ENCODE measurements around the gene TAF4B. TPM values are rescaled to one million over a fixed set of nuclear protein-coding genes. Genes with fewer than 3 reads are reported as not detected.
"Not testable (repeated sequence)": the region's sequence is repeated elsewhere in the genome, so short reads cannot be mapped to it uniquely, and the experiment has no call there.

Gene TAF4B
- total and polyA plus RNA-seq, 2 experiments from 2014 or later = 1.4 TPM; not detected in 1

- TF ChIP-seq EZH2phosphoT487 (IDR thresholded peaks at IDR 0.05; ENCODE audit: low read depth, severe bottlenecking, unreplicated experiment) (no peak), EZH2 (IDR thresholded peaks at IDR 0.05; ENCODE audit: borderline replicate concordance) (no peak), CTCF (IDR thresholded peaks at IDR 0.05; ENCODE audit: poor library complexity) (no peak)
- Histone ChIP-seq H3K27ac (no peak overlapping the region), H3K4me3 (no peak overlapping the region), H3K4me2 (no peak overlapping the region), H3K4me1 (ENCODE audit: insufficient read depth) (no peaks in the 10 kb centered on the region), H4K20me1 (ENCODE audit: insufficient read depth, poor library complexity, severe bottlenecking) (no peaks in the 10 kb centered on the region), H3K9me3 (ENCODE audit: low read depth) (no peaks in the 10 kb centered on the region), H3K36me3 (replicated peaks; ENCODE audit: insufficient read depth, low read depth) (no peaks in the 10 kb centered on the region), H3K79me2 (no peaks in the 10 kb centered on the region), H3K27me3 (peaks cover 14% of the 10 kb centered on the region), H2AFZ (no peak overlapping the region), H3K9me2 (replicated peaks; ENCODE audit: insufficient read depth) (no peaks in the 10 kb centered on the region)
- WGBS (ENCODE audit: low lambda C conversion rate, missing lambda C conversion rate) = 79% methylated on average over 8 of the region's 8 CpGs
- no peak for DNase-seq (ENCODE audit: low spot score)
Observed at GRCh38 chr18:26230497-26230896, 4.3 kb downstream of the TAF4B start.

GRCh38 chr18:26233208-26233607 lies 7.0 kb downstream of the TAF4B start:
- DNase-seq (ENCODE audit: low spot score) = no peak
- Histone ChIP-seq H3K4me2 (no peak overlapping the region), H3K4me3 (no peak overlapping the region), H4K20me1 (ENCODE audit: insufficient read depth, poor library complexity, severe bottlenecking) (no peaks in the 10 kb centered on the region), H3K36me3 (replicated peaks; ENCODE audit: insufficient read depth, low read depth) (no peaks in the 10 kb centered on the region), H3K79me2 (no peaks in the 10 kb centered on the region), H3K9me2 (replicated peaks; ENCODE audit: insufficient read depth) (no peaks in the 10 kb centered on the region), H3K4me1 (ENCODE audit: insufficient read depth) (no peaks in the 10 kb centered on the region), H3K27ac (no peak overlapping the region), H3K9me3 (ENCODE audit: low read depth) (no peaks in the 10 kb centered on the region), H2AFZ (no peak overlapping the region), H3K27me3 (peaks cover 6% of the 10 kb centered on the region)
- TF ChIP-seq EZH2 (IDR thresholded peaks at IDR 0.05; ENCODE audit: borderline replicate concordance) = no peak
- TF ChIP-seq EZH2phosphoT487 (IDR thresholded peaks at IDR 0.05; ENCODE audit: low read depth, severe bottlenecking, unreplicated experiment) = no peak
- TF ChIP-seq CTCF (IDR thresholded peaks at IDR 0.05; ENCODE audit: poor library complexity) = no peak
- WGBS (ENCODE audit: low lambda C conversion rate, missing lambda C conversion rate) = 35% methylated on average over 5 of the region's 5 CpGs

- H3K4me2 ChIP-seq; H3K79me2 ChIP-seq; H3K4me3 ChIP-seq; H3K27me3 ChIP-seq; DNase-seq (ENCODE audit: low spot score); H3K4me1 ChIP-seq (ENCODE audit: insufficient read depth); H3K27ac ChIP-seq; H3K9me2 ChIP-seq (replicated peaks; ENCODE audit: insufficient read depth); H2AFZ ChIP-seq; H3K36me3 ChIP-seq (replicated peaks; ENCODE audit: insufficient read depth, low read depth); H3K9me3 ChIP-seq (ENCODE audit: low read depth); H4K20me1 ChIP-seq (ENCODE audit: insufficient read depth, poor library complexity, severe bottlenecking): not testable (repeated sequence)
- WGBS (ENCODE audit: low lambda C conversion rate, missing lambda C conversion rate) = 71% methylated on average over 2 of the region's 2 CpGs
Observed at GRCh38 chr18:26237363-26237762, 11.1 kb downstream of the TAF4B start.

GRCh38 chr18:26238718-26239117 lies 12.5 kb downstream of the TAF4B start:
- H3K4me3 ChIP-seq; H3K79me2 ChIP-seq; H3K4me2 ChIP-seq; H3K36me3 ChIP-seq (replicated peaks; ENCODE audit: insufficient read depth, low read depth); H3K9me2 ChIP-seq (replicated peaks; ENCODE audit: insufficient read depth); H3K27ac ChIP-seq; H4K20me1 ChIP-seq (ENCODE audit: insufficient read depth, poor library complexity, severe bottlenecking); H3K9me3 ChIP-seq (ENCODE audit: low read depth); DNase-seq (ENCODE audit: low spot score); H3K27me3 ChIP-seq; H3K4me1 ChIP-seq (ENCODE audit: insufficient read depth); H2AFZ ChIP-seq: not testable (repeated sequence)
- 95% methylated on average over 4 of the region's 4 CpGs for WGBS (ENCODE audit: low lambda C conversion rate, missing lambda C conversion rate)

GRCh38 chr18:26242392-26242791 lies 16.1 kb downstream of the TAF4B start:
- not testable (repeated sequence) for H3K4me1 ChIP-seq (ENCODE audit: insufficient read depth); H3K4me3 ChIP-seq; H4K20me1 ChIP-seq (ENCODE audit: insufficient read depth, poor library complexity, severe bottlenecking); H3K36me3 ChIP-seq (replicated peaks; ENCODE audit: insufficient read depth, low read depth); H3K27me3 ChIP-seq; H3K4me2 ChIP-seq; H3K79me2 ChIP-seq; H2AFZ ChIP-seq; H3K9me2 ChIP-seq (replicated peaks; ENCODE audit: insufficient read depth); DNase-seq (ENCODE audit: low spot score); H3K27ac ChIP-seq; H3K9me3 ChIP-seq (ENCODE audit: low read depth)
- WGBS (ENCODE audit: low lambda C conversion rate, missing lambda C conversion rate) = 93% methylated on average over 4 of the region's 4 CpGs

GRCh38 chr18:26245434-26245833 lies 19.2 kb downstream of the TAF4B start:
- not testable (repeated sequence) for H2AFZ ChIP-seq; H3K27ac ChIP-seq; H3K4me1 ChIP-seq (ENCODE audit: insufficient read depth); H3K9me3 ChIP-seq (ENCODE audit: low read depth); DNase-seq (ENCODE audit: low spot score); H3K9me2 ChIP-seq (replicated peaks; ENCODE audit: insufficient read depth); H3K79me2 ChIP-seq; H4K20me1 ChIP-seq (ENCODE audit: insufficient read depth, poor library complexity, severe bottlenecking); H3K4me2 ChIP-seq; H3K36me3 ChIP-seq (replicated peaks; ENCODE audit: insufficient read depth, low read depth); H3K4me3 ChIP-seq; H3K27me3 ChIP-seq
- 91% methylated on average over 5 of the region's 5 CpGs for WGBS (ENCODE audit: low lambda C conversion rate, missing lambda C conversion rate)
